HT-29 (cell line): Measurements from ENCODE around the gene FAM200A. TPM values are rescaled to one million over a fixed set of nuclear protein-coding genes. Genes with fewer than 3 reads are reported as not detected.
"Not testable (repeated sequence)": the region's sequence is repeated elsewhere in the genome, so short reads cannot be mapped to it uniquely, and the experiment has no call there.

Experiments used
- DNase-seq: peaks from one replicate; pipeline ENCODE4 v3.0.0-alpha.2; 2015; ENCODE audit warnings: low spot score
- total RNA-seq: library from RNA; depleted of rRNA; stranded (reverse); fragments of >200 nt; shearing (Covaris generic); gene quantifications from 2 replicates; pipeline ENCODE4 v1.2.3, GENCODE V29; 2014

FAM200A gene
- total RNA-seq, 1 experiment from 2014 or later = 1.7 TPM

- DNase-seq = peak; percentile 45
Observed at GRCh38 chr7:99559175-99559915, 7.4 kb upstream of the FAM200A start.

GRCh38 chr7:99558306-99559174 is 6.6 kb upstream of the FAM200A start, which contains the start of gene ZNF655:
Gene ZNF655, plus strand, starts transcription at chr7:99558642. Its CDS starts 1,918 bp downstream, at chr7:99560560.
- DNase-seq = peak; percentile 69

- DNase-seq = peak; percentile 42
Observed at GRCh38 chr7:99557940-99558305, 6.0 kb upstream of the FAM200A start.

- DNase-seq = no peak
Observed at GRCh38 chr7:99557196-99557607, 5.3 kb upstream of the FAM200A start.

- no peak for DNase-seq
Observed at GRCh38 chr7:99554939-99555338, 3.0 kb upstream of the FAM200A start.

GRCh38 chr7:99553039-99553438 is 1.1 kb upstream of the FAM200A start:
- no peak for DNase-seq

DNA sequence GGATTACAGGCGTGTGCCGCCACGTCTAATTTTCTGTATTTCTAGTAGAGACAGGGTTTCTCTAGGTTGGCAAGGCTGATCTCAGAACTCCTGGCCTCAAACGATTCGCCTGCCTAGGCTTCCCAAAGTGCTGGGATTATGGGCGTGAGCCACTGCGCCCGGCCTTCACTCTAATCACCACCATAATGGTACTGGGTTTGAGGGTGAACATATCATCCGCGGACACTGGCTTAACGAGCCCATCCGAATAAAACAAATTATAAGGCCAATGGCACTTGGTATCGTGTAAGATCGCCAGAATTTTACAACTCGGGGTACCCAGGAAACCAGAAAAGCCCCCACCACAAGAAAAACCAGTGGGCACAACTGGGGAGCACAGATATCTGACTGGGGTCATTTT is 580 bp downstream of the FAM200A start:
- DNase-seq = no peak

DNA sequence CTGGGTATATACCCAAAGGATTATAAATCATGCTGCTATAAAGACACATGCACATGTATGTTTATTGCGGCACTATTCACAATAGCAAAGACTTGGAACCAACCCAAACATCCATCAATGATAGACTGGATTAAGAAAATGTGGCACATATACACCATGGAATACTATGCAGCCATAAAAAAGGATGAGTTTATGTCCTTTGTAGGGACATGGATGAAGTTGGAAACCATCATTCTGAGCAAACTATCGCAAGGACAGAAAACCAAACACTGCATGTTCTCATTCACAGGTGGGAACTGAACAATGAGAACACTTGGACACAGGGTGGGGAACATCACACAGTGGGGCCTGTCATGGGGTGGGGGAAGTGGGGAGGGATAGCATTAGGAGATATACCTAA is 2.4 kb downstream of the FAM200A start:
- DNase-seq = not testable (repeated sequence)

GRCh38 chr7:99545308-99545707 is 6.6 kb downstream of the FAM200A start:
- not testable (repeated sequence) for DNase-seq

DNA sequence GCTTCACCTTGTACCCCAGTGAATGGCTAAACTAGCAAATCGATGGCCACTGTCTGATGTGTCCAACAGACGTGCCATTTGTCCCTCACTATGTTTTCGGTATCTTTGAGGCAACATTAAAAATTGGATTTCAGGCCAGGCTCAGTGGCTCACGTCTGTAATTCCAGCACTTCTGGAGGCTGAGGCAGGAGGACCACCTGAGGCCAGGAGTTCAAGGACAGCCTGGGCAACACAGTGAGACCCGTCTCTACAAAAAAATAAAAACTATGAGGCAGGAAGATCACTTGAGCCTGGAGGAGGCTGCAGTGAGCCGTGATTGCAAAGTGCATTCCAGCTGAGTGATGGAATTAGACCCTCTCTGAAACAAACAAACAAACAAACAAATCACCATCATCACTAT is 8.0 kb downstream of the FAM200A start:
- DNase-seq = no peak

DNA sequence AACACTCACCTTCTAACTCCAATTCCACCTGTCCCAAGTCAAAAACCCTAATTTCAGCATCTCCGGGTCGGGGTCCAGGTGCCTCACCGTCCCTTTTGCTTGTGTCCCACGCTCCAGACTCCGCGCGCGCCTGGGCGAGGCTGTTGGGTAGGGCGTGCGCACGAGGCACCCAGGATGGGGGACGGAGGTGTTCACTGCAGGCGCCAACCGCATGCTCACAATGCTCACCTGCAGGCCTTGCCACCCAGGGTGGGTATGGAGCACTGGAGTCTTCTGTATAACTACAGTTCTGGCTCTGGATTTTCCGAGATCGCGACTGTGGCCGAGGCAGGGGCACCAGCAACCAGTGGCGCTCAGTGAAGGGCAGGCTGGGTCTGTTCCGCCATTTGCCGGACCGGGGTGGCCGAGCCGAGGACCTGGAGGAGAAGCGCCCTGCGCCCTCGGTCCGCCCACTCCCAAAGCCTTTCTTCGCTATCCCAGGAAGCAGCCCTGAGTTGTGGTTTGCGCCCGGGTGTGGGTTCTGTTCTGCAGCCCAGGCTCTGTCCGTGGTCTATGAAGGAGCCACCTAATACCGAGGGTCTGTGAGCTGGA is 8.7 kb downstream of the FAM200A start:
- no peak for DNase-seq

DNA sequence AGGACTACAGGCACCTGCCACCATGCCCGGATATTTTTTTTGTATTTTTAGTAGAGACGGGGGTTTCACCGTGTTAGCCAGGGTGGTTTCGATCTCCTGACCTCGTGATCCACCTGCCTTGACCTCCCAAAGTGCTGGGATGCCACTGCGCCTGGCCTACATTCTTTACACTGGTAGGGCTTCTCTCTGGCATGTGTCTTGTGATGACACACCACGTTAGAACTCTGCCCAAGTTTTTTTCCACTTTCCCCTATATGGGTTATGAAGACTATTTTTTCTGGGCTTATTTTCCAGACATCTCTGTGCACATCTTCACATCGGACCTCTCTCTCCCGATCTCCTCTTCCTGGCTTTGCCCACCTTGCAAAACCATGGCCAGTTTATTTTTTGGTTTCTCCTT is 10.7 kb downstream of the FAM200A start:
- no peak for DNase-seq

DNA sequence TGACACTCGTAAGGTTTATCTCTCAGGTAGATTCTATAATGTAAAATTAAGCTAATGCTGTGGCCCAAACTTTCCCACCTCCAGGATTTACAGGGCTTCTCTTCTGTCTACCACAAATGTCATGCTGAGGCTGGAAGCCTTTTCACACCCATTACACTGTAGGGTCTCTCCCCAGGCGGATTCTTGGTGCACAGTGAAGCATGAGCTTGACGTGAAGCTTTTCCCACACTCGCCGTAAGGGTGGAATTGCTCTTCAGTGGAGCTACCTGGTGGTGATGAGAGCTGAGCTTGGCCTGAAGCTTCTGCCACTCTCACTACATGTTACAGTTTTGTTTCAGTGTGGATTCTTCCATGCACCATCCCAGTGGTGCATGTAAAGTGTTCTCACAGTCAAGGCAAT is 11.4 kb downstream of the FAM200A start:
- DNase-seq = no peak

GRCh38 chr7:99539213-99539811 is 12.6 kb downstream of the FAM200A start:
- no peak for DNase-seq

DNA sequence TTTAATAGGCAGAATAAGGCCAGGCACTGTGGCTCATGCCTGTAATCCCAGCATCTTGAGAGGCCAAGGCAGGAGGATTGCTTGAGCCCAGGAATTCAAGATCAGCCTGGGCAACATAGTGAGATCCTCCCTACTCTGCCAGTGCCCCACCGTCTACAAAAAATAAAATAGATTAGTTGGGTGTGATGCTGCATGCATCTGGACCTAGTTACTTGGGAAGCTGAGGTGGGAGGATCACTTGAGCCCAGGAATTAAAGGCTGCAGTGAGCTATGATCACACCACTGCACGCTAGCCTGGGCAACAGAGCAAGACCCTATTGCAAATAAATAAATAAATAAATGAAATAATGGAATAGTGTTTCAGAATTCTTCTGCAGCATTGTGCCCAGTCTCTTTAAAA is 16.2 kb downstream of the FAM200A start:
- DNase-seq = no peak

GRCh38 chr7:99531354-99531765 is 20.6 kb downstream of the FAM200A start:
- DNase-seq = no peak

GRCh38 chr7:99525713-99526440 is 26.0 kb downstream of the FAM200A start:
- peak; percentile 41 for DNase-seq

GRCh38 chr7:99521399-99521798 is 30.5 kb downstream of the FAM200A start:
- no peak for DNase-seq

GRCh38 chr7:99514050-99514449 is 37.9 kb downstream of the FAM200A start:
- no peak for DNase-seq

DNA sequence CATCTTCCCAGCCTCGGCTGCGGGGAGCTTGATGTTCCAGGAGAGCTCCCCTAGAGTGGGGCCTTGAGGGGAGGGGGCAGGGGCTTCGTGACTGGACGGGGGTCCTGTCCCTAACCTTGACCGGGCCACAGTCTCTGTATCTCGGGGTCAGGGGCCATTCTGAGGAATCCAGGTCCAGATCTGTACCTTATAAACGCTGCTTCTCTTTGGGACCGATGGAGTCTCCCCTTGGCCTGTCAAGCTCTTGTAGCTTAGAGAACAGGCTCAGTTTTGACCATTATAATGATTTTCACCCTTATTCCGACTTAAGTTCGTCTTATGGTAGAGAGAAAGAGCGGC is 46.6 kb downstream of the FAM200A start:
- no peak for DNase-seq

DNA sequence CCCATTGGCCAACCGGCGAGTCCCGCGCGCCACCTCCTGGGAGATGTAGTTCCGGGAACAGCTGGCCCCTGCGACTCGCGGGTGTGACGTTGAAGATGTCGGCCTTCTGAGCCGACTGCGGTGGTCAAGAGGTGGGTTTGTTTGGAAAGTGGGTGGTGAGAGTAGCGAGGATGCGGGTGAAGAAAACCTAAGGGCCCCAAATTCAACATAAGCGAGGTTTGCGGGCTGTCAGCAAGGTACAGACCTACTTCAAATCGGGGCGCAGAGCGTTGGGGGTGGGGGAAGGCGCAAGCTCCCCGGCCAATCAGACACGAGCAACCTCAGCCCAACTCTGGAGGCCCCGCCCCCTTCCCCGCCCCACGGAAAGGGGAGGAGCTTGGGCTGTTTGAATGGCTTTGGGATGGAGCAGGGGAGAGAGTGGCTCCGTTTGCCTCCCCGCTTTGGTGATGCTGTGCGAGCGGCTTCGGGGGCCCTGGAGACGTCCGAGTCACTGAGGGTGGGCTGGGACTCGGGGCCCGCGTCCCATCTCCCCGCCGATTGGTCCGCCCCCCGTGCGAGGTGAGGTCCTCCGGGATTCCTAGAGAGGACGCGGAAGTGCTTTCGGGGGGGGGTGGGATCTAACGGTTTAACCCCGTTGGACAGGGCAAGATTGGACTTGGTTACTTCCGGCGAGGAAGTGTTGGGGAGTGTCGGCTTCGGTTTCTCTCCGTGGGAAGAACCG is 47.2 kb downstream of the FAM200A start, which contains the start of gene ZKSCAN5:
TSS of gene ZKSCAN5 (plus strand) at position 60 of the 721 bp plus-strand sequence. CDS start 1,383 bp downstream, outside the sequence.
- DNase-seq = peak; percentile 98
